IMR-90 (cell line): ENCODE measurements around the gene ZNF532. TPM values are rescaled to one million over a fixed set of nuclear protein-coding genes. Genes with fewer than 3 reads are reported as not detected.

Source experiments
- ATAC-seq: fragments of 200-7000 bp; cut with Tn5 transposase; 2 replicates; pipeline ENCODE4 v1.9.1; 2020; ENCODE audit warnings: low read depth, mild to moderate bottlenecking, moderate library complexity
- BruUV-seq: library from RNA; stranded (reverse); fragments of 400-500 nt; replicated peaks from 2 replicates; lab custom pipeline; 2021; lab: Mats Ljungman, UMichigan
- CTCF ChIA-PET: fragments of 300-600 bp; formaldehyde crosslinking; extraction: SDS; loops from one replicate; lab custom pipeline; 2021; ENCODE audit warnings: antibody characterized with exemption; lab: Yijun Ruan, JAX
- POLR2A ChIA-PET: fragments of 300-600 bp; sonication (Branson Sonifier 250); formaldehyde crosslinking; loops from one replicate; lab custom pipeline; 2022; ENCODE audit warnings: antibody characterized with exemption; ENCODE audit not compliant: unreplicated experiment; lab: Charles Lee
- DNase-seq: peaks from one replicate; pipeline ENCODE4 v3.0.0; 2013
- H2AFZ ChIP-seq: replicated peaks from 2 replicates; pipeline ENCODE3; 2013; ENCODE audit warnings: low read length, mild to moderate bottlenecking; ENCODE audit not compliant: poor library complexity
- H2AK5ac ChIP-seq: 2 replicates; pipeline ENCODE4 v1.6.1; 2013; ENCODE audit warnings: low read depth, low read length, inconsistent platforms
- H2AK9ac ChIP-seq: replicated peaks from 2 replicates; pipeline ENCODE3; 2013; ENCODE audit warnings: mild to moderate bottlenecking, low read depth, low read length, moderate library complexity; ENCODE audit not compliant: poor library complexity
- H2BK120ac ChIP-seq: 2 replicates; pipeline ENCODE4 v1.6.1; 2013; ENCODE audit warnings: low read depth, low read length, inconsistent platforms
- H2BK15ac ChIP-seq: 3 replicates; pipeline ENCODE4 v1.6.1; 2013; ENCODE audit warnings: low read depth, low read length, inconsistent platforms
- H2BK20ac ChIP-seq: 2 replicates; pipeline ENCODE4 v1.6.1; 2013; ENCODE audit warnings: low read depth, mild to moderate bottlenecking, inconsistent platforms, low read length, moderate library complexity
- H2BK5ac ChIP-seq: 2 replicates; pipeline ENCODE4 v1.6.1; 2013; ENCODE audit warnings: mild to moderate bottlenecking, low read depth, low read length, inconsistent platforms; ENCODE audit not compliant: poor library complexity, severe bottlenecking
- H3K14ac ChIP-seq: replicated peaks from 2 replicates; pipeline ENCODE4 v1.6.1; 2013; ENCODE audit warnings: low read depth, low read length, inconsistent platforms
- H3K18ac ChIP-seq: 2 replicates; pipeline ENCODE4 v1.6.1; 2013; ENCODE audit warnings: low read depth, low read length, control low read depth
- H3K23ac ChIP-seq: 2 replicates; pipeline ENCODE4 v1.6.1; 2013; ENCODE audit warnings: low read depth, low read length, inconsistent platforms
- H3K27ac ChIP-seq: 2 replicates; pipeline ENCODE4 v1.5.1; 2013; ENCODE audit warnings: mild to moderate bottlenecking, control low read depth, low read length; ENCODE audit not compliant: insufficient read depth
- H3K27me3 ChIP-seq: 2 replicates; pipeline ENCODE4 v1.6.1; 2013; ENCODE audit warnings: low read length; ENCODE audit not compliant: control insufficient read depth, insufficient read depth
- H3K36me3 ChIP-seq: 2 replicates; pipeline ENCODE4 v1.6.1; 2013; ENCODE audit warnings: low read length, mixed read lengths; ENCODE audit not compliant: control insufficient read depth, insufficient read depth
- H3K4ac ChIP-seq: 2 replicates; pipeline ENCODE4 v1.6.1; 2013; ENCODE audit warnings: low read depth, low read length, inconsistent platforms
- H3K4me1 ChIP-seq: 2 replicates; pipeline ENCODE4 v1.6.1; 2013; ENCODE audit warnings: low read length, mixed read lengths; ENCODE audit not compliant: control insufficient read depth, insufficient read depth
- H3K4me2 ChIP-seq: 2 replicates; pipeline ENCODE4 v1.6.1; 2013; ENCODE audit warnings: low read depth, mild to moderate bottlenecking, control low read depth, low read length, moderate library complexity
- H3K4me3 ChIP-seq: 2 replicates; pipeline ENCODE4 v1.5.1; 2013; ENCODE audit warnings: low read depth, mild to moderate bottlenecking, control low read depth, low read length, moderate library complexity; ENCODE audit not compliant: insufficient read depth
- H3K56ac ChIP-seq: 2 replicates; pipeline ENCODE4 v1.6.1; 2013; ENCODE audit warnings: low read length, inconsistent platforms; ENCODE audit not compliant: insufficient read depth; ENCODE audit errors: extremely low read depth
- H3K79me1 ChIP-seq, 2 experiments: 2 replicates each; pipeline ENCODE4 v1.6.1; 2013; ENCODE audit warnings: low read length in 2 of 2, inconsistent platforms in 1 of 2, low read depth in 1 of 2
- H3K9ac ChIP-seq: 2 replicates; pipeline ENCODE4 v1.6.1; 2013; ENCODE audit warnings: low read depth, low read length, control low read depth
- H3K9me1 ChIP-seq: 2 replicates; pipeline ENCODE4 v1.6.1; 2013; ENCODE audit warnings: low read length, inconsistent platforms; ENCODE audit not compliant: insufficient read depth
- H3K9me3 ChIP-seq: 2 replicates; pipeline ENCODE4 v1.6.1; 2013; ENCODE audit warnings: low read length; ENCODE audit not compliant: control insufficient read depth, insufficient read depth
- H4K20me1 ChIP-seq: 2 replicates; pipeline ENCODE4 v1.6.1; 2013; ENCODE audit warnings: low read length, inconsistent platforms; ENCODE audit not compliant: insufficient read depth
- H4K5ac ChIP-seq: 2 replicates; pipeline ENCODE4 v1.6.1; 2013; ENCODE audit warnings: mild to moderate bottlenecking, low read depth, low read length, control low read depth
- H4K8ac ChIP-seq, 2 experiments: 2 replicates each; pipeline ENCODE4 v1.6.1; 2013; ENCODE audit warnings: low read depth in 2 of 2, low read length in 2 of 2, control low read depth in 1 of 2, inconsistent platforms in 1 of 2
- H4K91ac ChIP-seq: 2 replicates; pipeline ENCODE4 v1.6.1; 2013; ENCODE audit warnings: low read depth, low read length, inconsistent platforms; ENCODE audit not compliant: insufficient read depth
- CHD1 ChIP-seq: IDR thresholded peaks from 2 replicates; pipeline ENCODE4 v1.6.1; 2012; ENCODE audit warnings: low read depth, low read length, improper control_type of control experiment
- MXI1 ChIP-seq: IDR thresholded peaks from 2 replicates; pipeline ENCODE4 v1.6.1; 2012; ENCODE audit warnings: low read depth, mild to moderate bottlenecking, low read length, moderate library complexity, borderline replicate concordance
- RCOR1 ChIP-seq: IDR thresholded peaks from 2 replicates; pipeline ENCODE4 v1.6.1; 2012; ENCODE audit warnings: mild to moderate bottlenecking, low read length, improper control_type of control experiment; ENCODE audit not compliant: insufficient replicate concordance
- SMC3 ChIP-seq: fragments of 150-350 bp; IDR thresholded peaks from 2 replicates; pipeline ENCODE4 v1.6.1; 2016; ENCODE audit warnings: low read depth, mild to moderate bottlenecking, antibody characterized with exemption, low read length, moderate library complexity
- WGBS, 2 experiments: methylation state at CpG; one replicate each; pipeline versions ENCODE4 v1.1.5 to v1.1.7; 2013; ENCODE audit warnings: missing lambda C conversion rate in 2 of 2; ENCODE audit not compliant: insufficient read length in 1 of 2; ENCODE audit errors: extremely low coverage in 2 of 2; 5-methylcytosine and 5-hydroxymethylcytosine counted together
- dilution Hi-C: fragments of 300-500 bp; cut with HindIII; formaldehyde crosslinking; loops from one replicate; pipeline ENCODE4 v1.14.3; 2018; ENCODE audit warnings: low sequenced_read_pairs; ENCODE audit not compliant: unreplicated experiment
- in situ Hi-C: fragments of 300-500 bp; cut with MboI; formaldehyde crosslinking; loops from 3 replicates; pipeline ENCODE4 v1.14.3; 2019; ENCODE audit warnings: low sequenced_read_pairs, inconsistent platforms, mixed read lengths
- intact Hi-C: fragments of 100-400 bp; cut with micrococcal nuclease; formaldehyde crosslinking; loops from 2 replicates; pipeline ENCODE4 v1.10.0; 2022
- polyA plus RNA-seq, 3 experiments: library from polyadenylated mRNA; depleted of rRNA; stranded (reverse); fragments of >200 nt; gene quantifications; 2 replicates each; pipeline ENCODE4 v1.2.3, GENCODE V29; 2012; ENCODE audit warnings: low replicate concordance in 1 of 3
- total RNA-seq: library from RNA; depleted of rRNA; stranded (reverse); fragments of >200 nt; gene quantifications from 2 replicates; pipeline ENCODE4 v1.2.3, GENCODE V29; 2012

Gene ZNF532
- total and polyA plus RNA-seq, 2 of the 4 experiments (the other 2 are of a cell fraction): 29.9 to 45.8 TPM

GRCh38 chr18:59001721-59002120, 137.0 kb downstream of the ZNF532 start:
- Histone ChIP-seq H4K8ac (no peak overlapping the region), H3K4me1 (peaks cover 8% of the 10 kb centered on the region), H3K56ac (no peak overlapping the region), H3K4ac (no peak overlapping the region), H3K27ac (no peak overlapping the region), H3K18ac (no peak overlapping the region), H4K5ac (no peak overlapping the region), H2BK20ac (peak overlapping the region; percentile 61; the same call in 1 of the 2 replicates), H3K9me3 (peaks cover 5% of the 10 kb centered on the region; the same call in 1 of the 2 replicates), H3K36me3 (no peaks in the 10 kb centered on the region), H3K14ac (no peak overlapping the region), H3K27me3 (no peaks in the 10 kb centered on the region), H2AK9ac (no peak overlapping the region), H3K4me2 (no peak overlapping the region), H2AFZ (no peak overlapping the region), H2BK120ac (peak overlapping the region; percentile 8; the same call in 1 of the 2 replicates), H3K4me3 (no peak overlapping the region), H2BK15ac (peak overlapping the region; percentile 38; the same call in 1 of the 3 replicates), H3K79me1 (no peaks in the 10 kb centered on the region), H2AK5ac (peak overlapping the region; percentile 53; the same call in 1 of the 2 replicates), H3K23ac (no peak overlapping the region), H2BK5ac (no peak overlapping the region), H3K9ac (no peak overlapping the region), H4K91ac (no peak overlapping the region), H4K20me1 (no peaks in the 10 kb centered on the region; the same call in 1 of the 2 replicates), H3K9me1 (peaks cover 12% of the 10 kb centered on the region)
- WGBS, 2 experiments: no CpG with 5 or more reads among the region's 3 CpGs
- POLR2A ChIA-PET: no interaction called here
- CTCF ChIA-PET: no interaction called here
- dilution Hi-C loops (no loop called here), in situ Hi-C loops (no loop called here), intact Hi-C loops (no loop called here)
- no peak for TF ChIP-seq RCOR1
- no peak for TF ChIP-seq CHD1
- TF ChIP-seq SMC3: no peak
- TF ChIP-seq MXI1: no peak
- ATAC-seq (no peak), DNase-seq (no peak)
- no TSS peak for BruUV-seq
